Measurements from ENCODE around the gene VGLL4. TPM values are rescaled to one million over a fixed set of nuclear protein-coding genes. Genes with fewer than 3 reads are reported as not detected.

VGLL4 gene
- polyA plus RNA-seq, 3 donors: 8.5 to 13.2 (median 10.0) TPM

DNA sequence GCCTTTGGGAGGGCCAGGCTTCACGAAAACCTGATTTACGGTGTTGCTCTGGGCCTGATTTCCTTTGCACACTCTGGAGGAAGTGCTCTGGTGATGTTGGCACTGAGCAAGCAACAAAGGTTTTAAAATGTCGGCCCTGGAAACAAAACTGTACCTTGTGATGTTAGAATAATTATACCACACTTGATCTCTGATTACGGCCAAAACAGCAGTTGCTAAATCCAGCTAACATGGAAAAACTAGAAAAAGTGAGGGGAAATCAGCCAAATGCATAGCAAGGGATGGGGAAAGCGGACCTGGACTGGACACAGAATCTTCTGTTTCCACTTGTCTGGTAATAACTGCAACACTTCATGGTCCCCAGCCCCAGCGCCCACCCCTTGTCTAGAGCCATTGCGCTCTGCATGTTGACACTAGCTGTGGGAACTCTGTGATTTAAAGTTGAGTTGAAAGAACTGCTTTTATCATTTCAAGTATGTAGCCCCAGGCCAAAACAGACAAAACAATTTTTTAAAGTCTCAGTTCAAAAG lies 120.1 kb downstream of the VGLL4 start:
- Mint-ChIP-seq H3K27me3 (ENCODE audit: low read depth in 3 of 3) (peaks cover 0 to 1% (median 0%) of the 10 kb centered on the region in 3 donors), H3K27ac (peak overlapping the region in 5 of 7 donors; percentile 3 to 70 (median 47)), H3K4me3 (no peak overlapping the region), H3K9me3 (no peaks in the 10 kb centered on the region), H3K36me3 (peaks cover 22 to 57% of the 10 kb centered on the region in 2 donors), H3K4me1 (peaks cover 2% of the 10 kb centered on the region)
- intact Hi-C loops (cut with micrococcal nuclease): no loop called here
- H3K4me2 ChIP-seq (replicated peaks; ENCODE audit: extremely low read depth, low read length, poor library complexity, severe bottlenecking): no peak overlapping the region
- H3K27ac ChIP-seq (ENCODE audit: low read depth in 1 of 2, low read length in 2 of 2): no peak overlapping the region
- no peak overlapping the region for H3K4me3 ChIP-seq (replicated peaks in 1 of 3; ENCODE audit: low read depth in 2 of 3, low read length in 3 of 3)
- H3K9me3 ChIP-seq (replicated peaks in 1 of 2; ENCODE audit: control insufficient read depth in 1 of 2, insufficient read depth in 1 of 2, low read length in 2 of 2): no peaks in the 10 kb centered on the region
- TF ChIP-seq, protein P1, sequence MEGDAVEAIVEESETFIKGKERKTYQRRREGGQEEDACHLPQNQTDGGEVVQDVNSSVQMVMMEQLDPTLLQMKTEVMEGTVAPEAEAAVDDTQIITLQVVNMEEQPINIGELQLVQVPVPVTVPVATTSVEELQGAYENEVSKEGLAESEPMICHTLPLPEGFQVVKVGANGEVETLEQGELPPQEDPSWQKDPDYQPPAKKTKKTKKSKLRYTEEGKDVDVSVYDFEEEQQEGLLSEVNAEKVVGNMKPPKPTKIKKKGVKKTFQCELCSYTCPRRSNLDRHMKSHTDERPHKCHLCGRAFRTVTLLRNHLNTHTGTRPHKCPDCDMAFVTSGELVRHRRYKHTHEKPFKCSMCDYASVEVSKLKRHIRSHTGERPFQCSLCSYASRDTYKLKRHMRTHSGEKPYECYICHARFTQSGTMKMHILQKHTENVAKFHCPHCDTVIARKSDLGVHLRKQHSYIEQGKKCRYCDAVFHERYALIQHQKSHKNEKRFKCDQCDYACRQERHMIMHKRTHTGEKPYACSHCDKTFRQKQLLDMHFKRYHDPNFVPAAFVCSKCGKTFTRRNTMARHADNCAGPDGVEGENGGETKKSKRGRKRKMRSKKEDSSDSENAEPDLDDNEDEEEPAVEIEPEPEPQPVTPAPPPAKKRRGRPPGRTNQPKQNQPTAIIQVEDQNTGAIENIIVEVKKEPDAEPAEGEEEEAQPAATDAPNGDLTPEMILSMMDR (IDR thresholded peaks at IDR 0.05): no peak
- no peak overlapping the region for H3K9ac ChIP-seq (ENCODE audit: insufficient read depth, low read length, poor library complexity, severe bottlenecking)
- H2AFZ ChIP-seq (ENCODE audit: insufficient read depth, low read depth, low read length, poor library complexity, severe bottlenecking): no peak overlapping the region
- WGBS (ENCODE audit: insufficient coverage): 67% methylated on average over 2 of the region's 7 CpGs
- H4K20me1 ChIP-seq (ENCODE audit: insufficient read depth, low read length): peaks cover 76% of the 10 kb centered on the region
- no peaks in the 10 kb centered on the region for H3K79me2 ChIP-seq (ENCODE audit: insufficient read depth, low read length)
- no peaks in the 10 kb centered on the region for H3K4me1 ChIP-seq (ENCODE audit: control insufficient read depth in 1 of 2, insufficient read depth in 2 of 2, low read length in 2 of 2)
- H3K27me3 ChIP-seq (ENCODE audit: control insufficient read depth in 2 of 2, insufficient read depth in 2 of 2, low read length in 2 of 2): no peaks in the 10 kb centered on the region
- no peak for DNase-seq
- H3K36me3 ChIP-seq (replicated peaks in 1 of 2; ENCODE audit: control insufficient read depth in 1 of 2, insufficient read depth in 2 of 2, low read length in 2 of 2): peaks cover 7 to 32% of the 10 kb centered on the region in 2 donors

DNA sequence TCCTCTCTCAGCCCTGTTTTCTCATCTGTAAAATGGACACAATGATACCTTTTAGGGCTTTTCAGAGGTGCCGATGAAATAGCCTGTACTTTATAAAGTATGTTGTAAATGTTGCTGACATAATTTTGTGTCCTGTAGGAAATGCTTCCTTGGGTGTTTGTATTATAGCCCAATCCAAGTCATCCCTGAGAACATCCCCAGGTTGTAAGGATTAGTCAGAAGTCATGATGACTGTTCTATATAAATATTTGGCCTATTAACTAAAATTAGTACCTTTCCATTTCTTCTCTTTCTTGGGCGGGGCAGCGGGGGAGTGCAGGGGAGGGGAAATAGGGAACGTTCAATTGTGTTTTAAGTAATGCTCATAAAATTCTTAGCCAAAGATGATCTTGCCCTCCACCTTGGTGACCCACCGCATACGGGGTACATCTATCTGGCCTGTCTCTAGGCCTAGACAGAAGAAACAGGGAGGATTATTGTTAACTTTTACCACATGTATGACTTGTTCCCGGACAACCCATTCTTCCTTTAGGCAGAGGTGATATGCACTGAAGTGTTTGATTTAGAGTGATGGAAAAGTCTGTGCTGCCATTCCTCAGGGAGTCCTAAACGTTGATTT lies 120.7 kb downstream of the VGLL4 start:
- Histone ChIP-seq H3K9ac (ENCODE audit: insufficient read depth, low read length, poor library complexity, severe bottlenecking) (no peak overlapping the region), H4K20me1 (ENCODE audit: insufficient read depth, low read length) (peaks cover 79% of the 10 kb centered on the region), H3K27ac (ENCODE audit: low read depth in 1 of 2, low read length in 2 of 2) (no peak overlapping the region), H2AFZ (ENCODE audit: insufficient read depth, low read depth, low read length, poor library complexity, severe bottlenecking) (no peak overlapping the region), H3K4me3 (replicated peaks in 1 of 3; ENCODE audit: low read depth in 2 of 3, low read length in 3 of 3) (no peak overlapping the region), H3K9me3 (replicated peaks in 1 of 2; ENCODE audit: control insufficient read depth in 1 of 2, insufficient read depth in 1 of 2, low read length in 2 of 2) (no peaks in the 10 kb centered on the region), H3K27me3 (ENCODE audit: control insufficient read depth in 2 of 2, insufficient read depth in 2 of 2, low read length in 2 of 2) (no peaks in the 10 kb centered on the region), H3K79me2 (ENCODE audit: insufficient read depth, low read length) (no peaks in the 10 kb centered on the region), H3K4me2 (replicated peaks; ENCODE audit: extremely low read depth, low read length, poor library complexity, severe bottlenecking) (no peak overlapping the region), H3K4me1 (ENCODE audit: control insufficient read depth in 1 of 2, insufficient read depth in 2 of 2, low read length in 2 of 2) (no peaks in the 10 kb centered on the region), H3K36me3 (replicated peaks in 1 of 2; ENCODE audit: control insufficient read depth in 1 of 2, insufficient read depth in 2 of 2, low read length in 2 of 2) (peaks cover 7 to 29% of the 10 kb centered on the region in 2 donors)
- Mint-ChIP-seq H3K4me3 (no peak overlapping the region), H3K36me3 (peaks cover 19 to 51% of the 10 kb centered on the region in 2 donors), H3K4me1 (peaks cover 2% of the 10 kb centered on the region), H3K27ac (peak overlapping the region in 3 of 7 donors; percentile 24 to 81 (median 70)), H3K27me3 (ENCODE audit: low read depth in 3 of 3) (peaks cover 0 to 1% (median 0%) of the 10 kb centered on the region in 3 donors), H3K9me3 (no peaks in the 10 kb centered on the region)
- TF ChIP-seq, protein P1 (IDR thresholded peaks at IDR 0.05): no peak
- 0% methylated on average over 1 of the region's 8 CpGs for WGBS (ENCODE audit: insufficient coverage)
- no peak for DNase-seq
- intact Hi-C loops (cut with micrococcal nuclease): no loop called here
